Frontal cortex (tissue), 4 donors: ENCODE measurements around the gene NRXN3. TPM values are rescaled to one million over a fixed set of nuclear protein-coding genes. Genes with fewer than 3 reads are reported as not detected.

Experiments
- DNase-seq, 2 donors: peaks; one replicate each; pipeline ENCODE4 v3.0.0; 2012; ENCODE audit warnings: low spot score in 2 of 2
- FAIRE-seq: peaks from 2 replicates; lab custom pipeline; 2012; peaks lifted over from hg19 to GRCh38; lab: Jason Lieb, UNC
- total RNA-seq: library from RNA; depleted of rRNA; stranded (reverse); fragments of >200 nt; gene quantifications from one replicate; pipeline ENCODE4 v1.2.3, GENCODE V29; 2014
- donor health status: control.
- donor health status: control.
- donor health status: control.

The NRXN3 gene
- total RNA-seq, 1 donor from 2014 or later = 44.8 TPM

- DNase-seq = no peak
These were observed 668.8 kb downstream of the NRXN3 start for GRCh38 chr14:78838959-78839358.

GRCh38 chr14:78840898-78841297, 670.7 kb downstream of the NRXN3 start:
- FAIRE-seq (no peak), DNase-seq (no peak)

More at GRCh38 chr14:78838959-78839358, 668.8 kb downstream of the NRXN3 start:
- no peak for FAIRE-seq

DNA sequence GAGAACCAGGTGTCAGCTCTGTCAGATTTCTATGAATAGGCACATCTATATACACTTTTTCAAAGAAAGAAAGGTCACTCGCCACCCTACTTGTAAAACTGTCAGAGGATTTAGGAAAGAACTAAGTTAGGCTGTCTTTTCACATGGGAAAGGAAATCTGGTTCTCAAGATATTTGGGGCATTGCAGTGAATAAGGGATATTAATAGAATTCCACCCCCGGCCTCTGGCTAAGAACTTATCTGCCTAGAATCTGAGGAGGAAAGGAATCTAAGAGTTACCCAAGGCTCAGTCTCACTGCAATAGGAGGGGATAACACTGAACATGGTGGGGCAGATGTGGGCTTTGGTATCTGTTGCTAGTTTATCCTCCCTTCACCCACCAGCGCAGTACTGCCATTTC, 677.6 kb downstream of the NRXN3 start:
- FAIRE-seq (no peak), DNase-seq (no peak)

GRCh38 chr14:78848234-78848820, 678.2 kb downstream of the NRXN3 start:
- FAIRE-seq (no peak), DNase-seq (no peak)

GRCh38 chr14:78849952-78850351, 679.8 kb downstream of the NRXN3 start:
- FAIRE-seq = no peak
- DNase-seq = no peak

DNA sequence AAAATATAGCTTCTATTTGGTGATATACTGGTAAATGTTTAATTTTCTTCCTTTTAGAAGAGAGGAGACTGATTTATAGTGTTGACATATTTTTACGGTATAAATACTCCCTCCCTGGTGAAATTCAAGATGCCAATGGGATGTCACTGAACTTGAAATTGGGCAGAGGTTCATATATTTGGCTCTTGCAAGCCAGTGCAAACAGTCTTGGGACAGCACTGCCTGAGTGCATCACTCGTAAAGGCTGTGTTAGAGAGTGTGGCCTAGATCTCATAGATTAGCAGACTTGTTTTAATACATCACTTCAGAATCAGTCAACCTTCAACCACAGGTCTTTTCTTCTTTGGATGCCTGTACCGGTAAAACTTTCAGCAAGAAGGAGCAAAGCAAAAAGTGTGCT, 681.0 kb downstream of the NRXN3 start:
- DNase-seq = no peak
- FAIRE-seq = no peak

- FAIRE-seq (no peak), DNase-seq (no peak)
These were observed 681.9 kb downstream of the NRXN3 start for GRCh38 chr14:78852040-78852439.

DNA sequence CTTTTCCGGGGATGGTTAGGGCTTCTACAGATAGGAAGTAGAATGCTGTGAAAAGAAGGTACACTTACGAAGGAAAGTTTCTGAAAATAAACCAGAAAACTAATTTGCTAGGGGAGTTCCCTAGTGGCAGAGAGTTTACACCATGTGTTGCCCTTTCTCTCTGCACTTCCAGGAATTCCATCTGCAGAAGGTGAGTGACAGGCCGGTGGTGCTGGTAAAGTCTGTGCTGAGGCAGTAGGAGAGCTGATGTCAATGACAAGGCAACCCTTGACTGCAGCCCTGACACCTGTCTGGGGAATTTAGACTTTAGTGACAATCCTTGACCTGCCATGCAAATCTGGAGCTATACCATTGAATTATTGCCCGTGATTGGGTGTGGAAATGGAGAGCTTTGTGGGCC, 687.8 kb downstream of the NRXN3 start:
- DNase-seq = no peak
- FAIRE-seq = no peak

GRCh38 chr14:78863143-78863542, 693.0 kb downstream of the NRXN3 start:
- FAIRE-seq (no peak), DNase-seq (no peak)

DNA sequence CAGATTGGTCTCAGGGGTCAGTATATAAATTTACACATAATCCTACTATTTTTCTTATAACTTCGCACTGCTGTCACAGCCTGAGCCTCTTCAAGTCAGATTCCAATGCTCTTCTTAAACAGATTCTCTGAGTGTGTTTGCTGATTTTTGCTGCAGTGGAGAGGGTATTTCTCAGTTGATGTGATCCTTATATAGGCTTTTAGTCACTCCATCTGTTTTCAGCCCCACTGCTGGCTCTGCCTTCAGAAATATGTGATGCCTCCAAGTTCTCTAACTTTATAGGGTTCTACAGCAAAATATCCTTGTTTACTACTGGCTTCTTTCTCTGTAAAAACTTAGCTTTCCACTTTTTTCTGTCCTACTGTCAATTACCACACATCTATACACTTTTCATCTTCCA, 702.7 kb downstream of the NRXN3 start:
- no peak for DNase-seq
- no peak for FAIRE-seq

DNA sequence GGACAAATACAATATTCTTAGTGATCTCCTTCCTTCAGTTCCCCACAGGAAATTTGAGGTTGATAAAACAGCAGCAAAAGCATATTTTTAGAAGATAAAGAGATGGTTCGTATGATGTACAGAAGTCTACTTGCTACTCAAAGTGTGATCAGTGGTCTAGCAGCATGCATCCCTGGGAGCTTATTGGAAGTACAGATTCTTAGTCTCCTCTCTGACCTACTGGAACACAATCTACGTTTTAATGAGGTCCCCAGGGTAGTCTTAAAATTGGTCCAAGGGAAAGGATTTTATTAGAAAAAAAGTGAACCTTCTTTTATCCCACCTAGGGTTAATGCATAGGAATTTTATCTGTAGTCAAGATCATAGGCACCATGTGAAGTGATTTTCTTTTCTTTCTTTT, 703.4 kb downstream of the NRXN3 start:
- FAIRE-seq = no peak
- no peak for DNase-seq

DNA sequence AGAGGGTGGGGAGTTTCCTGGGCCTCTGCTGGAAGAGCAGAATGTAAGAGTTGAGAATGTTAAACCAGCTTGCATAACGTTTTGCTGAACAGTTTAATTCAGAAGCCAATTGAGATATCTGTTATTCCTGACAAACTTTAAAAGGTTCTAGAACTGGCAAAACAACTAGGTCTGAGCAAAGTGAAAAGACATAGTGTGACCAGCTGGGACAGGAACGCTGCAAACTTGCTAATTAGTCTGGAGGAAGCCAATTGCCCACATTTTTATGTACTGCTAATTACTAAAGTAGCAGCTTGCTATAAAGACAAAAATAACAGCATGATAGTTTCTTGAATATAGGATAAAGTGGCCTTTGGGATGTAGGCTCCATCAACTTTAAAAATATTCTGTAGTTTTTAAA, 704.9 kb downstream of the NRXN3 start:
- DNase-seq (no peak), FAIRE-seq (no peak)

- DNase-seq (no peak), FAIRE-seq (no peak)
These were observed 715.7 kb downstream of the NRXN3 start for GRCh38 chr14:78885884-78886283.

DNA sequence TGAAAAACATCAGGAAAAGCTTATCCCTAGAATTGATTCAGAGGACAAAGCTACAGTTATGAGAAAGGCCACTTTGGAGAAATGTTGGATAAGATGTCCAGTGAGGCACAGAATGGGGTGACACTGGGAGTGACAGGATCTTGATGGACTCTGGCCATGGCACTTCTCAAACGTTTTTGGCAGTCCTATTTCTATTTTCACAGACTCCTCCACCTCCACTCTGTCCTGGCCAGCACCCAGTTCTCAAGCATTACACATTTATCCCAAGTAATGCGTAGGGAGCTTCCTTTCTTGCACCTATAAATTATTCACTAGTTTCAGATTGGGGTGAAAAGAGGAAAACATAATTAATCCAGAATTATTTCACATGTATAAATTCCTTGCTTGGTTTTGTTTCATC, 727.3 kb downstream of the NRXN3 start:
- DNase-seq = no peak
- FAIRE-seq = no peak

DNA sequence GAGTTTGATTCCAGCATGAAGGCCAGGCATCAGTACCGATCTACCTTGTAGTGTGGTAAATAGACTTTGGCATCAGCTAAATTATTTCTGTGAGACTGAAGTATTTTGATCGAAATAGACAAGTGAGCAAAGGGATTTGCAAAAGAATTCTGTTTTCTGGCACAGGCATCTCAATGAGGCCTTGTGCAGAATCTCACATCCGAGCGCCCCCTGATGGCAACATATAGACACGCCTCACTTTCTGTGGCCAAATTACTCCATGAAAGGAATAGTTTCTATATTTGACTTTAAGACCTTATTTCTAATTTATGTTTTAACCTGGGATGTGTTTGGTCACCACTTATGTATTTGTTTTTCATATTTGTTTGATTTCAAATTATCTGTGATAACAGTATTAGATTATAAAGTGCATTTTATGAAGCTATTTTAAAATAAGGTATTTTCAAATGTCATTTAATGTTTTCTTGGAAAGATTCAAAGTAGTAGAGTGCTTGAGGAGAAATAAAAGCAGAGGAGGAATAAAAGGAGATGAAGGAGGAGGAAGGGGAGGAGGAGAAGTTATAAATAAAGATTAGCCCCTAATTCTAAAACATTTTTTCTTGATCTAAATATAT, 731.9 kb downstream of the NRXN3 start:
- FAIRE-seq (peak; percentile 83), DNase-seq (no peak)

DNA sequence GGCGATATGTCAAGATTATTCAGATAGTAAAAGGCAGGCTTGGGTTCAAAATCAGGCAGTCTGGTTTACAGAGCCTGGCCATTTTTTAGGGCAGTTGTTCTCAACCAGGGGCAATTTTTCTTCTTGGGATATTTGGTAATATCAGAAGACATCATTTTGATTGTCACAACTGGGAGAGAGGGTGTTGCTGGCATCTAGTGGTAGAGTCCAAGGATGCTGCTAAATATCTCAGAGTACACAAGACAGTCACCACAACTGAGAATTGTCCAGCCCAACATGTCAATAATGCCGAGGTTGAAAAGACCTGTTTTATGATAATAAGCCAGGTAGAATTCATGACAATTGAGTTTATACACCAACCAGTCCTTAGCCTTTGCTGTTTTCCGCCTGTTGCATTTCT, 733.9 kb downstream of the NRXN3 start:
- DNase-seq = no peak
- FAIRE-seq = no peak

DNA sequence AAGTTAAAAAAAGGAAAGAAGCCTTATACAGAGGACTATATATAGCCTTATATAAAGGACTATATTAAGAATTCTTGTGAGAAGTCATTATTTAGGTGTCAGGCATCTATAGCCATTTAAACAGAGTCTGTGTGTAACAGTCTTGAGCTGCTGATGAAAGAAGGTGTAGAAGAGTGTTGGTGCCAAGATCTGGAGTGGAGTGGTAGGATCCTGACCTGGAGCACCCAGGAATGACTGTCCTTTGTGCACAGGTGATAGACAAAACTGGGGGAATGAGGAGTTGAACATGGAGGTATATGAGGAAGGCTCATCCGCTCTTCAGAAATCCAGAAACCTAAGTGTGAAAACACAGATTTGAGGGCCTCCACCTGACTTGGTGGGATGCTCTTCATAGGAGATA, 747.3 kb downstream of the NRXN3 start:
- DNase-seq (no peak), FAIRE-seq (no peak)

GRCh38 chr14:78921856-78922255, 751.7 kb downstream of the NRXN3 start:
- no peak for FAIRE-seq
- no peak for DNase-seq

DNA sequence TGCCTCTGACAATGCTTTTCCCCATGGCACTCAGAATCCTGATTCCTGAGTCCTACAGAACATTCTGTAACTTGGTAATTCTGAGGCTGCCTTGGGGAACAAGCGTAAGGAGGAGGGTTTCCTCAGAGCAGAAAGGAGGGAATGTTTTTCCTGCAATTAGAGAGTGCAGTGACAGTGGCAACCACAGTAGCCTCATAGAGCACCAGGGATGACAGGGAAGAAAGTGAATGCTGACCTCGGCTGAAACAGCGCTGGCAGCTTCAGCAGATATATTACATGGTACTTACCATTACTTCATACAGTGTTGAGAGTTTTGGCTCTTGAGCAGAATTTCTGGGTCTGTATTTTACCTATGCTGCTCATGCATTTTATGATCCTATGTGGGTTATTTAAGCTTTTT, 757.1 kb downstream of the NRXN3 start:
- no peak for FAIRE-seq
- DNase-seq = no peak

GRCh38 chr14:78933166-78933565, 763.0 kb downstream of the NRXN3 start:
- FAIRE-seq = no peak
- DNase-seq = no peak

DNA sequence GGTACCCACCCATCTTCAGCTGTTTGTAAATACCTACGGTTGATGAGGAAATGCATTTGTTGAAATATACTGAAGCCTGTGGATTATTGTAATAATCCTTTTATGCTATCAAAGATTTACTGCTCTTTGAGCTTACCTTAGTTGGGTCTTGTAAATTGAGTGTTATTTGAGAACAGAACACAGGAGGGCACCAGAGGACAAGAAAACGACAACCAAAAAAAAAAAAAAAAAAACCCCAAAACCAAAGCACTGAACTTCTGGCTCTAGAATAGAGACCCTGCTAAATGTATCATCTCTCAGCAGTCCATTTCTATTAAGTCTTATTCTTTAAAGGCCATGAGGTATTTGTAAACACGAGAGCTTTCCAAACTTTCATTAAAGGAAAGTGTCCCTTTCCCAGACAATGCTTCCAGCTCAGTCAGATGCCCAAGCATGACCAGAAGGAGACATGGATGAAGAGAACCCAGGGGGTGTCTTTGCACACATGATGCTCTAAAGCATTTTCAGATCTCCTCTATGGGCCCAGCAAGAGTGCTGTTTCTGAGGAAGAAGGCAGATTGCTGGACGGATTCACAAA, 763.9 kb downstream of the NRXN3 start:
- peak; percentile 66 for FAIRE-seq
- DNase-seq = peak; percentile 12 to 29

GRCh38 chr14:78946949-78947348, 776.8 kb downstream of the NRXN3 start:
- DNase-seq (no peak), FAIRE-seq (no peak)
